HG03432 (cell line): ENCODE measurements around the gene PDZK1IP1.

Source experiments
- ATAC-seq: cut with Tn5 transposase; IDR thresholded peaks from one replicate; pipeline ENCODE4 v1.9.1; 2021; ENCODE audit warnings: mild to moderate bottlenecking, moderate library complexity; ENCODE audit not compliant: unreplicated experiment

Gene PDZK1IP1, protein sequence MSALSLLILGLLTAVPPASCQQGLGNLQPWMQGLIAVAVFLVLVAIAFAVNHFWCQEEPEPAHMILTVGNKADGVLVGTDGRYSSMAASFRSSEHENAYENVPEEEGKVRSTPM

DNA sequence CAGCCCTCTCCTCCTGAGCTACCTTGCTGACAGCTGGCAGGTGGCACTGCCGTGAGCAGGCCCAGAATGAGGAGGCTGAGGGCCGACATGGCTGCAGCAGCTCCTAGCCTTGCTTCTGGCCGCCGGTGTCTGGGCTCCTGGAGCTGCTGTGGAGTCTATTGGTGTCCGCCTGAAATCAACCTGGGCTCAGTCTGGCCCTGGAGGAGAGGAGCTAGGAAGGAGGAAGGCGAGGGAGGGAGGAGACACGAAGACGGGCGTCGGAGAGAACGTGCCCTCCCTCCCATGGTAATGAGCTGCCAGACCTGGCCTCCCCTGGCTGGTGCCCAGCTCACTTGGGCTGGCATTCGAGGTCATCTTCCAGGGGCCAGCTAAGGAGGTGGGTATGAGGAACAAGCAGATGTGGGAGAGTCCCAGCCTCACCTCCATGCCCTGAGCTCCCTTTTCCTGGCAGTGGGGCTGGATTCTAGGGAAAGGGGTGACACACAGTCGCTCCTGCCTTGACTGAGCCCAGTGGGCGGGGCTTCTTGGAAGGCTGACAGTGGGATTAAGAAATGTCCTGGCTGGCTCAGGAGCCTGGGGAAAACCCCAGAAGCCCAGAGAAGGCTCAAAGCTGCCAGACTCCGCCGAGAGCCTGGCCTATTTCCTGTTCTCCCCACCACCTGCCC is at the start of gene PDZK1IP1:
Gene PDZK1IP1 (minus strand): TSS at position 193 of the 665 bp plus-strand sequence. CDS start 104 bp downstream, at position 89.
- no peak for ATAC-seq

DNA sequence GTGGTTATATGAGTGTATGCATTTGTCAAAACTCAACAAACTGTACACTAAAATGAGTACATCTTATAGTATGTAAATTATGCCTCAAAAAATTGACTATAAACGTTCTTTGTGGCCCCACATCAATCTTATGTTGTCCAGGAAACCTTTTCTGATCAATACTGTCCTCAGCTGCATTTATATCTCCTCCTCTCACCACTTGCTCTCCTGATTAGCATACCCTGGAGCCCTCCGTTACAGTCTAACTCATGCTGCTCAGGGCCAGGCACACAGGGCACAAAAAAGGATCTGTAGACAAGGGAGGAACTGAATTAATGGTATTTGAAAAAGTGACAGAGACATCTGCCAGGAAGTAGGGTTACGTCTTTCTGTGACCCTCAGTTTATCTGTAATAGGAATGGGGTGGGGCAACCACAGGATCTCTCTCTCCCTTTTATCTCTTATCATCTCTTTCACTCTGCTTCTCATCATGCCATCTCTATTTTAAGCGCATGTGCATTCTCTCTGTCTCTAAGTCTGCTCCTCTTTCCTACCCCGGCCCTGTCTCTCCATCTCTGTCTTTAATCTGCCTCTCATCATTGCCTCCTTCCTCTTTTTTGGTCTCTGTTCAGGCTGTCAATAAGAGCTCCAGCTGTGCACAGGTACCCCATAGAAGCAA is 49.2 kb upstream of the PDZK1IP1 start:
- no peak for ATAC-seq

DNA sequence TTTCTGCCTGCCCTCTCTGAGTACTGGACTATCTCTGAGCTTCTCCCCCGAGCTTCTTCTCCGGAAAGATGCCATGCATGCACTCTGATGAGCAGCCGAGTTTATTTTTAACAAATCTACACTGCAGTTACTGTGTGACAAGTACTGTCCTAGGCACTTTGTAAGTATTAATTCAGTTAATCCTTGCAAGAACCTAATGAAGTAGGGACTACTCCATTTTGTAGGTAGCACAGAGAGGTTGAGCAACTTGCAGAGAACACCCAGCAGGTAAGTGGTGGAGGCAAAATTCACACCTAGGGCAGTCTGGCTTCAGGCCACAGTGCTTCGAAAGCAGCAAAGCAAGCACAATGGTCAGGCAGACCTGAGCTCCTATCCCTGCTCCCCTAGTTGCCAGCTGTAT is 46.0 kb upstream of the PDZK1IP1 start:
- no peak for ATAC-seq

DNA sequence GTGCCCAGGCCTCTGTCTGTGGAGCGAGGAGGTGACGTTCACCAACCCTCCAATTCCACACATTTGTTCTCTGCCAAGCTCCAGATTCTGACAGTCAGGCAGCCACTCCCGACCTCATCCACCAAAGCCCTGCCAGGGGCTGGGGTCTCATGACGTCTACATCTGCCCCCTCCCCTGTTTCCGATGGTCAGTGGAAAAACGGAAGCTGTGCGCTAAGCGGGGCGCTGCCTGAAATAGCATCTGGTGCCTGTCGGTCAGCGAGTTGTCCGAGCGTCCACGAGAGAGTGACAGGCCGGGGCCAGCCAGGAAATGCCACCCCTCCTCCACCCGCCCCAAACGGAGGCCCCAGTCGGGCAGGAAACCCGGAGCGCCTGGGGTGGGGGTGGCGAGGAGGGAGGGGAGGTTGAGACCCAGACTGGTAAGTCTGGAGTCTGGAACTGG is 45.4 kb upstream of the PDZK1IP1 start:
- ATAC-seq: no peak

DNA sequence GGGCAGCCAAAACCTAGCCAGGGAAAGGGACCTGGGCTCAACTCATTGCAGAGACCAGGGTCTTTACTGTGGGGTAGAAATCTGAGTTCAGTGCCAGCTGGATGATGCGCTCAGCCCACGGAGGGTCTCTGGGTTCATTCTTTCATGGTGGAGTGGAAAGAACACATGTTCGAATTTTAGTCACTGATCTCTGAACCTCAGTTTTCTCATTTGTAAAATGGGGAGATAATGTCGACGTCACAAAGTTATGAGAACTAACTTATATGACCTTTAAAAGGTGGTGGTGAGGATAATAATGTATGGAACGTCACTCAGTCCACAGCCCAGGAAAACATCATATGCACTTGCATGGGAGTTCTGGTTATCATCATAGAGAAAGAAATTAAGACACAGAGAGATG is 43.4 kb upstream of the PDZK1IP1 start:
- no peak for ATAC-seq

DNA sequence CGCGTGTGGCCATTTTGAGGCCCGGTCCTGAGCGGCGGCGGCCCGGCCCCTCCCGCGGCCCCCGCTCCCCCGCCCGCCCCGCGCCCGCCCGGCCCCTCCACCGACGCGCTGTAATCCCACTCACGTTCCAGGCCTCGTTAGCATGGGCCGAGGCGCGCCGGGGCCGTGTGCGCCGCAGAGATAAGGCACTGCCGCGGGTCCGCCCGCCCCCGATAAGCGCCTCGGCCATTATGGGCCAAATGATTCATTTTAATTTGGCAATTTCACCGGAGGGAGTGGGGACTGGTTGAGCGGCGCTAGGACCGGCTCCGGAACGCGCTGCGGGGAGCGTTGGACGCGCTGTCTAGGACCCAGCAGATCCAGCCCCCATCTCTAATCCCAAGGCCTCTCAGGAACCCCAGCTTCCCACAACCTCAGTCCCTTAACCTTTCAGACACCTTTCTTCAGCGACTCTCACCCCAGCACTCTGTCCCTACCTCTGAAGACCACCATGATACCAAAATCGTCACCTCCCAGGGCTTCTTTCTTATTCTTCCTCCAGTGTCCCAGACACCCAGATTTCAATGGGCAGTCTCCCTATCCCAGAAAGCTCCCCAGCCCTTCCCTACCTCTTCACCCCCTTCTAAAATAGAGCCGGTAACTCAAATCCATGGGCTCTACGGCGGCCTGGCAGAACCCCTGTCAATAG is 42.5 kb upstream of the PDZK1IP1 start, which contains the start of gene TAL1:
Gene TAL1 (minus strand): TSS at position 39 of the 688 bp plus-strand sequence. CDS start 6,337 bp downstream, outside the sequence.
- no peak for ATAC-seq

DNA sequence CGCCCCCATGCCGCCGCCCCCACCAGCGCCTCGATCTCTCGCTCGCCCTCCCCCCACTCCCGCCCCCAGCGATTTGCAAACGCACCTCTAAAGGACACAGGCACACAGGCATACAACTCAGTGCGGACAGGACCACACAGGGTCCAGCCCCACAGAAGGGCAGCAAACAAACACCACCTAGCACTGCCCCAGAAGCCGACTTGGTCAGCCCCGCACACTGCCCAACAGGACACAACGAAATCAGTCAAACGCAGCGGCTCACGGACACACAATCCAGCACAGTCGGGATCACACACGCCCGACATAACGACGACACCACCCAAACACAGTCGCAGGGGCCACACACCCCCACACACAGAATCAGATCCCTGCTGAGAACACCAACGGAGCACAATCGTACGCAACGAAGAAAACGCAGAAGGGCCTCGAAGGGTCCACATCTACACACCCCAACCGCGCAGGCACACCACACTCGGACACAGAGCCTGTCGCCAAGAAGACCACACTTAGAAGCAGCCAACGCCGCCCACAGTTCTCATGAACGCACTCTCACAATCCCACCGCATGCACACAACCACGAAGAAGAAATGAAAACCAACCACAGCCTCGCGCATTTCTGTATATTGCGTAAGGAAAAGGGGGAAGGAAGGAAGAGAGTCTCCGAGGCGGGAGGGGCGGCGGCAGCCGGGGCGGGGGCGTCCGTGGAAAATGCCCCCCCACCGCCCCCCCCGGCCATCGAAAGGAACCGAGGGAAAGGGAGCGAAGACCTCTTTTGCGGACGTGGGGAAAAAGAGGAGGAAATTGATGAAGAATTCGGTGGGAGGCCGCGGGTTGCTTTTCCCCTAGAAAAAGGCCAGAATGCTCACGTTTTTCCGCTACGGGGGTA is 41.7 kb upstream of the PDZK1IP1 start:
- no peak for ATAC-seq

DNA sequence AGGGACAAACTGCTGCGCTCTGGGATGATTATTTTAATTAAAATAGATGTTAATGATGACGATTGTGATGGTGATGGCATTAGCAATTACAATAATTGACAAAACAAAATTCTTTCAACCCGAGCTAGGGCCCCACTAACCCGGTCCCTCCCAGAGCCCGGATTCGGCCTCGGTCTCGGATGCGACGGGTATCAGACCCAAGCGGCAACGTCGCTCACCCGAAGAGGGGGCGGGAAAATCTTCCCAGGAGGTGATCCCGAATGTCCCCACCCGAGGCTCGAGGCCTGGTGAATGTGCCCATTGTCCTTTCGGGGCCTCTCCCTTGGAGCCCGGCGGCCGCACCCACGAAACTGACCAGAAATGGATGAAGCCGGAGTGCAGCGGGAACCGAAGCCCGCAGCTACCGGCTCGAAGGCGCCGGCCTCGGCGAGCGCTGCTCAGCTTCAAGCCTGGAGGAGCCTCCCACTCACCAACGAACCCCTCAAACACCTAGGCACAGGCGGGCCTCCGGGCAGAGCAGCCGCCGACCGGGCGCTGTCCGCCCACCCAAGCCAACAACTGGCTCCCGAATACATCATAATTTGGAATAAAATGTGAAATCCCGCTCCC is 41.0 kb upstream of the PDZK1IP1 start:
- no peak for ATAC-seq

DNA sequence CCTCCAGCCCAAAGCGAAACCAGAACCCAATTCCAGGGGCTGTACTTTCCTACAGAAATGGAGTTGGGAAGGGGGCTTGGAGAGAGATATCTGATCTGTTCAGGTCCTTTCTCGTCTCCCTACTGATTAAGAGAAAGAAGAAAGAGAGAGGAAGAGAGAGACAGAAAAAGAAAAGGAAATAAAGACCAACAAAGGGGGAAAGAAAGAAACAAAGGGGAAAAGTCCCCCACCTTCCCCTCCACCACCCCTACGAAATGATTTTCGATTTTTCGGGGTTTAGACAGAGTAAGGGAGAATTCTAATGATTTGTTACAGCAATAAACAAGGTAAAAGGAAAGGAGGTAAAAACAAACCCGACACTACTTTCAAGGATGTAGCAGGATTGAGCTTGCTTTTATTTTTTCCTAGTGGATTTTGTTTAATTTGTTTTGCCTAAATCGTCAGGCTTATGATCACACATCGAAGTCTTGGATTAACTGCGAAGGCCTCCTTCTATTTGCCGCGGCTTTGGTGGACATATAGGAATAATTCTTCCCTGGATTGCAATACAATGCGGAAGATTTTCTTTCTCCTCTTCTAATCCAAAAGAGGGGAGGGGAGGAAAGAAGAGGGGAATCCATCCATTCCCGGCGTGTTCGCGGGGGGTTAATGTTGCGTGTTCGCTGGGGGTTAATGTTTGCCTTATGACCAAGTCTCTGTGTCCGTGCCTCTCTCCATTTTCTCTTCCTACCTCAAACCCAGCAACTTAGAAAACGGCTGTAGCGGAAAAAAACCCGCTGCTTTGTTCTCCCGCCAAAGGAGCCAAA is 40.3 kb upstream of the PDZK1IP1 start:
- ATAC-seq: no peak

DNA sequence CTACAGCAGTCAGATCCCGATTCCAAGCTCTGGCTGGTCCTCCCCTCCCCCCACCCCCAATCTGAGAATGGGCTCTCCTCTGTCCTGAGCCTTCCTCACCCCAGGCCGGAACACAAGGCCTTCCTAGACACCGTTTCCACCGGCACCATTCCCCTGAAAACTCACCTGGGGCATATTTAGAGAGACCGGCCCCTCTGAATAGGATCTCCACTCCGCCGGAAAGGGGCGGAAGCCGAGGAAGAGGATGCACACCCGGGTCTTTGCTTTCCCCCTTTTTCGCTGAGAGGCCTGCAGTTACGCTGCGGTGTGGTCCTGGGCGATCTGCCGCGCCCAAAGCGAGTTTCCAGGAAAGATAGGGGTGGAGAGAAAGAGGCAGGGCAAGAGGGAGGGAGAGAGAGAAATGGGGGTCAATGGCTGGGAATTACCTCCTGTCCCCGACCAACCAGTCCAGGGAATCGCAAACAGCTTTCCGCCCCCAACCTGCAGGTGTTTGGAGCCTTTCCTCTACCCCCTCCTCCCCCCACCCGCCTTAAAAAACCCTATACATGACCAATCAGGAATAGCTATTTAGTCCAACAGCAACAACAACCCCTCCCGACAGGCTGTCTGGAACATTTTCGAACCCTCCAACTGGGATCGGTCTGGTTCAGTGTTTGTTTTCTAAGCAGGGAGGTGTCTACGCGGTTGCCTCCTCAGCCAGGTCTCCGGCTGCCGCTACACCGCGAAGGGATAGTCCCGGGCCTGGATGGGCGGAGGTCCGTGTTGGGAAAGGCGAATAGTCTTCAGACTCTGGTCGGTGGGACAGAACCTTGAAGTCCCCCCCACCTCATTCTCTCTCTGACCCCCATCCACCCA is 39.4 kb upstream of the PDZK1IP1 start:
- ATAC-seq: no peak

DNA sequence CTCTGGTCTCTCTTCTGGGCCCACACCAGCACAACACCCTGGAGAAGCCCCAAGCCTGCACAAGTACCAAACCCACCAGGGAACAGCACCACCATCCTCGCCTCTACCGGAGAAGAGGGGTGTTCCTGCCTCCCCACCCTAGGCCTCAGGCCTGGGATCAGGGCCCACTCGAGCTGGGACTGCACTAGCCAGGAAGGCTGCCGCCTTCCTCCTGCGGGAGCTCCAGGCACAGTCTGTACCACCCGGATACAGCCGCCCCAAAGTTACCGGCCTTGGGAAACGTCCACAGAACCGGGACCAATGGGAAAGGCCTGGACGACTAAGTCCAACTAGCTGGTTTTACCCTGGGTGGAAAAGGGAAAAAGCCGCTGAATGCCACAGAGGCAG is 38.8 kb upstream of the PDZK1IP1 start:
- ATAC-seq: no peak

DNA sequence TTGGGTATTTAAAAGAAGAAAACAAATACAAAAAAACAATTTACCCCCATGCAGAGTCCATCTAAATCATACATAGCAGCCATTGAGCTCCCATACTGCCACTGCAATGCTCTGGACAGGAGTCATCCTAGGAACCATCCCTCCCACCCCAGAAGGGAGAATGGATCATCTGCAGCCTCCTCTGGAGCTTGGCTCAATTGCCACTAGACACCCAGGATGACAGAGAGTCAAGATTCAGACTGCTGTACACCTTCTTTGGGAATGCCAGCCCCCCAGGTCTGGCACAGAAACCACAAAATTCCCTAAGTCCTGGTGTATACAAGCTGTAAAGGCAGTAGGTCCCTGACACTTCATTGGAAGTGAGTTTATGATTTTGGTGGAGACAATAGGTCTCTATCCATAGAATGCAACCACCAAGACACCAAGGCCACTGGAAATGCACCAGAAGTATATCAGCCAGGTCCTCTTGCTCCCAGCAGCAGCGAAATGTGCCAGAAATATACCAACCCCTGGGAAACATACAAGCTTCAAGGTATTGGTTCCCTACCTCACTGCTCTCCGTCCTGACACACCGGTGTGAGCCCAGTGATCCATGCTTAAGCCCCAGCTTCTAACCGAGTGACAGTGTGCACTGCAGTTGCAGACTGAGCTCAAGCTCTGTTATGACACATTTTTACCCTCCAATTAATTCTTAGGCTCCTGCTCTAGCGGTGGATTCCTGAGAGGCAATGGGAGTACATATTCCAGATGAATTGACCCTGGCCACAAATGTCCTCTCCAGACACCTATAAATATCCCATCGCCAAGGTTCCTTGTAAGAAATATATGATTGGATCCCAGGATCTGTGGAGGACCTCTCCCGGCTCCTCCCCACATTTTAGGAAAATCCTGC is 37.8 kb upstream of the PDZK1IP1 start:
- ATAC-seq: no peak

DNA sequence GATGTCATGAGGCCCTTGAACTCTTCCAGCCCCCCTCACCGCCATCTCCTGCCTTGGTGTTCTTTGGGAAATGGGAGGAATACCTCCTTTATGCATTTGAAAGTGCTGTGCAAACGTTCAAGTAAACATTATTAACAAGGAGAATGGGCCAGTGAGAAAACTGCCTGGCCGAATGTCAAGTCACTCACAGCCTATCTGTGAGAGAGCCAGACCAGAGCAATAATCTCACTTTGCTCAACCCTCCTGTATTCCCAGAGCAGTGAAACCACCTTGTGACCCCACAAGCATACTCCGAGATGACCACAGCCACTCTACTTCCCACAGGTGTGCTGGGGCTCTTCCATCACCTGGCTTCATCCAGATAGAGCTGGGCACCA is 37.0 kb upstream of the PDZK1IP1 start:
- ATAC-seq: no peak

DNA sequence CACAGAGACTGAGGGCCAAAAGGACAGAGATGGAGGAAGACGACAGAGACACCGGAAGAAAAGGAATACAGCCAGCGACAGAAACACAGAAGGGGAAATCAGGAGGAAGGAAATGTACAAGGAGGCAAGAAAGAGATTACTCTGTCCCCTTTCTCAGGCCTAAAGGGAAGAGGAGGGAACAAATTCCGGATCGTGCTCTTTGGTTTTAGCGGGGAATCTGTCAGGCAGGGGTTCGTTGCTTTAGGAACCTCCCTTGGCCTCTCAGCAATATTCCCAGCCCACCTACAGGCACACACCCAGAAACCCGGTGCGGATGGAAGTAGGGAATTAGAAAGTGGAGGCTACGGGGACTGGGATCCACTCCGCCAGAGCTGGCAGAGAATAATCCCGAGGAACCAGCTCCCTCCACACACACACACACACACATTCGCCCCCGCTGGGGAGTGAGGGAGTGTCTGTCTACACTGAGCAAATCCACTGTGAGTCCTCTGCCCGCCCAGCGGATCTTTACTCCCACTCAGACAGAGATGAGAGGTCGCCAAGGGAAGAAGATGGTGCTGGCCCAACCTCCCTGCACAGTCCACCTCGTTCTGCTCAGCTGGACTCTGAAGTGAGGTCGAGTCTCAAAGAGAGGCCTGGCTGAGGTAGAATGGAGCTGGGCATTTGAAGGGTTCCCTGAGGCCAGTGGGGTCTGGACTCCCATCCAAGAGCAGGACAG is 36.4 kb upstream of the PDZK1IP1 start:
- ATAC-seq: no peak

DNA sequence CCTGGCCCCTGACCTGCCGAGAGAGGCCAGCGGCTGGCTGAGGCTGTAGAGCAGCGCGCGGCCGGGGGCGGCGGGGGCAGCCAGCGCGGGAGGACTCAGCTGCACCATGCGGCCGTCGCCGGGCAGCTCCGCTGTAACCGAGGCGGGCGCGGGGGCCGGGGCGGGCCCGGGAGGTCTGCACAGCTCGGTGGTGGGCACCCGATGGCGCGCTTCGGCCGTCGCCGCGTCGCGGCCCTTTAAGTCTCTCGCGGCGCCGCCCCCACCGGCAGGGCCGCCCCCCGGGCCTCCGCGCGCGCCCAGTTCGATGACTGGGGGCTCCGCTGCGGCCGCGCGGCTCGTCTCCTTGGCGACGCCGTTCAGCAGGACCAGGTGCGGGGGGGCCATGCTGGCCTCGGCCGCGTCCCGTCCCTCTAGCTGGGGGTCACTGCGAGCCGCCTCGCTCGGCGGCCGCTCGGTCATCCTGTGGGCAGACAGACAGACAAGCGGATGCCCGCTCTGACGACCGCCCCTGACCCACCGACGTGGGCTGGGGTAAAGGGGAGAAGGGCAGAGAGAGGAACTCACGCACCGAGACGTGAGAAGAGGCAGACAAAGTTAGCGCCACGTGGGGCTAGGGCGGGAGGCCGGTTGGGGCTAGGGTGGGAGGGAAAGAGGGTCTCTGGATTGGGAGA is 35.7 kb upstream of the PDZK1IP1 start:
- no peak for ATAC-seq

DNA sequence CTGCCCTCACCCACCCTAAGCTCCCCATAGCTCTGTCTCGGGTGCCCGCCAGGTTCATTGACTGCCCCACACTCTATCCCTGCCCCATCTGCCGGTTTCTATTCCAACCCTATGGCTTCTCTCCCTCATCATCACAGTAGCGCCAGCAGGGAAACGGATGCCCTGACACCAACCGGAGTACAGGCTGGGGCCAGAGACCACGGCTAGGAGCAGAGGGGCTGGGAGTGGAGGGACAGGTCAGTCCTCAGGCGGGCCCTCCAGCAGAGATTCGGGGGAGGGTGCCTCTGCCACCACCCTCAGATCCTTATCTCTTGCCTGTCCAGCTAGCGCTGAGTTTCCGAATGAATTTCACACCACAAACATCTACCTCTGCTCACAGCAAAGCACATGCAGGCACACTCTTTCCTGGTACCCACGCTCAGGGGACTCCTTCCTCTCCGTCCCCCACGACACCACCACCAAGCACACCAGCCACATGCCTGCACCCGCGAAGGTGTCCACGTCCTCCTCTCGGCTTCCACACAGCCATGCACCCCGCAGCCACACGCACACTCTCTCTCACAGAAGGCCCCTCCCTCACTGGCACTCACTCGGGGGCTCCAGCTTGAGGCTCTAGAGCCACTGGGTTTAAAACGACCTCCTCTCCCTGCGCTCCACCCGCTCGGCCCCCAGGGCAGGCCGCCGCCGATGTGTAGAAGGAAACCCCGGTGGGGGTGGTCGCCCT is 35.0 kb upstream of the PDZK1IP1 start:
- ATAC-seq: no peak
